HG02588 (cell line): Measurements from ENCODE around the gene RIGI.
"Not testable (repeated sequence)": the region's sequence is repeated elsewhere in the genome, so short reads cannot be mapped to it uniquely, and the experiment has no call there.

Experiments
- ATAC-seq: cut with Tn5 transposase; IDR thresholded peaks from one replicate; pipeline ENCODE4 v1.9.1; 2021; ENCODE audit warnings: mild to moderate bottlenecking, moderate library complexity; ENCODE audit not compliant: unreplicated experiment

The RIGI gene

GRCh38 chr9:32533336-32533735, 7.3 kb upstream of the RIGI start:
- no peak for ATAC-seq

- ATAC-seq = no peak
Observed at GRCh38 chr9:32526707-32527048, 682 bp upstream of the RIGI start.

- no peak for ATAC-seq
Observed at GRCh38 chr9:32525709-32526030, 326 bp downstream of the RIGI start.

GRCh38 chr9:32524892-32525708, 896 bp downstream of the RIGI start:
- ATAC-seq = peak; percentile 28

- not testable (repeated sequence) for ATAC-seq
Observed at GRCh38 chr9:32524558-32524891, 1.5 kb downstream of the RIGI start.

- no peak for ATAC-seq
Observed at GRCh38 chr9:32523910-32524309, 2.1 kb downstream of the RIGI start.

- ATAC-seq = no peak
Observed at GRCh38 chr9:32518276-32518675, 7.7 kb downstream of the RIGI start.

GRCh38 chr9:32516241-32516640, 9.8 kb downstream of the RIGI start:
- ATAC-seq = no peak

- ATAC-seq = no peak
Observed at GRCh38 chr9:32508728-32509127, 17.3 kb downstream of the RIGI start.

GRCh38 chr9:32503008-32503407, 23.0 kb downstream of the RIGI start:
- ATAC-seq = no peak

GRCh38 chr9:32502464-32502863, 23.5 kb downstream of the RIGI start:
- no peak for ATAC-seq

- ATAC-seq = no peak
Observed at GRCh38 chr9:32501868-32502267, 24.1 kb downstream of the RIGI start.

GRCh38 chr9:32500768-32501167, 25.2 kb downstream of the RIGI start:
- no peak for ATAC-seq

- ATAC-seq = no peak
Observed at GRCh38 chr9:32497921-32498320, 28.1 kb downstream of the RIGI start.

GRCh38 chr9:32490601-32491000, 35.4 kb downstream of the RIGI start:
- ATAC-seq = no peak

- ATAC-seq = no peak
Observed at GRCh38 chr9:32487981-32488380, 38.0 kb downstream of the RIGI start.

GRCh38 chr9:32486839-32487562, 39.0 kb downstream of the RIGI start:
- ATAC-seq = no peak

- ATAC-seq = no peak
Observed at GRCh38 chr9:32483343-32483742, 42.7 kb downstream of the RIGI start.
